Trophoblast cell (in vitro differentiated cells and primary cell): ENCODE results near the gene SLC4A8. TPM values are rescaled to one million over a fixed set of nuclear protein-coding genes. Genes with fewer than 3 reads are reported as not detected.

Experiments
- DNase-seq, 2 donors: peaks; one replicate each; pipeline ENCODE4 v3.0.0-alpha.2; 2016
- H2AFZ ChIP-seq: 2 replicates; pipeline ENCODE4 v1.6.1; 2013; ENCODE audit warnings: low read length, moderate library complexity, mild to moderate bottlenecking; ENCODE audit not compliant: insufficient read depth, poor library complexity
- H2AK5ac ChIP-seq: 2 replicates; pipeline ENCODE4 v1.6.1; 2013; ENCODE audit warnings: mild to moderate bottlenecking, low read length
- H2BK120ac ChIP-seq: 2 replicates; pipeline ENCODE4 v1.6.1; 2013; ENCODE audit warnings: low read length, mild to moderate bottlenecking, moderate library complexity; ENCODE audit not compliant: insufficient read depth, poor library complexity
- H2BK12ac ChIP-seq: 2 replicates; pipeline ENCODE4 v1.6.1; 2013; ENCODE audit warnings: mild to moderate bottlenecking, low read length, moderate library complexity
- H2BK5ac ChIP-seq: 2 replicates; pipeline ENCODE4 v1.6.1; 2013; ENCODE audit warnings: low read length, low read depth, moderate library complexity, mild to moderate bottlenecking; ENCODE audit not compliant: poor library complexity
- H3K14ac ChIP-seq: 2 replicates; pipeline ENCODE4 v1.6.1; 2013; ENCODE audit warnings: mild to moderate bottlenecking, low read length
- H3K18ac ChIP-seq: 2 replicates; pipeline ENCODE4 v1.6.1; 2013; ENCODE audit warnings: mild to moderate bottlenecking, low read length
- H3K23ac ChIP-seq: 2 replicates; pipeline ENCODE4 v1.6.1; 2013; ENCODE audit warnings: low read length
- H3K27ac ChIP-seq: 2 replicates; pipeline ENCODE4 v1.5.1; 2013; ENCODE audit warnings: low read depth, mild to moderate bottlenecking, inconsistent platforms, low read length, moderate library complexity
- H3K27me3 ChIP-seq: 2 replicates; pipeline ENCODE4 v1.6.1; 2013; ENCODE audit warnings: inconsistent platforms, mild to moderate bottlenecking, low read length, moderate library complexity; ENCODE audit not compliant: insufficient read depth
- H3K36me3 ChIP-seq, 2 experiments: 1 replicate in 1 of 2; 2 replicates in 1 of 2; pipeline ENCODE4 v1.6.1; 2013; ENCODE audit warnings: low read length in 2 of 2, mild to moderate bottlenecking in 2 of 2, moderate library complexity in 1 of 2; ENCODE audit not compliant: insufficient read depth in 2 of 2, control insufficient read depth in 1 of 2
- H3K4ac ChIP-seq: 2 replicates; pipeline ENCODE4 v1.6.1; 2013; ENCODE audit warnings: low read depth, mild to moderate bottlenecking, low read length, moderate library complexity
- H3K4me1 ChIP-seq, 2 experiments: 1 replicate in 1 of 2; 2 replicates in 1 of 2; pipeline ENCODE4 v1.6.1; 2013; ENCODE audit warnings: low read length in 2 of 2, mild to moderate bottlenecking in 2 of 2, moderate library complexity in 1 of 2; ENCODE audit not compliant: insufficient read depth in 2 of 2, control insufficient read depth in 1 of 2
- H3K4me2 ChIP-seq: 2 replicates; pipeline ENCODE4 v1.6.1; 2013; ENCODE audit warnings: inconsistent platforms, mild to moderate bottlenecking, low read length, moderate library complexity
- H3K4me3 ChIP-seq: 2 replicates; pipeline ENCODE4 v1.5.1; 2013; ENCODE audit warnings: mild to moderate bottlenecking, low read depth, low read length, inconsistent platforms
- H3K79me1 ChIP-seq: one replicate; pipeline ENCODE4 v1.6.1; 2013; ENCODE audit warnings: low read length
- H3K79me2 ChIP-seq: 2 replicates; pipeline ENCODE4 v1.6.1; 2013; ENCODE audit warnings: low read length, mild to moderate bottlenecking; ENCODE audit not compliant: control insufficient read depth, insufficient read depth, poor library complexity
- H3K9ac ChIP-seq: 2 replicates; pipeline ENCODE4 v1.6.1; 2013; ENCODE audit warnings: mild to moderate bottlenecking, low read length
- H3K9me3 ChIP-seq: 2 replicates; pipeline ENCODE4 v1.6.1; 2013; ENCODE audit warnings: low read depth, mild to moderate bottlenecking, control low read depth, inconsistent platforms, low read length; ENCODE audit not compliant: insufficient read depth
- H4K12ac ChIP-seq: 2 replicates; pipeline ENCODE4 v1.6.1; 2013; ENCODE audit warnings: low read depth, mild to moderate bottlenecking, low read length, moderate library complexity
- H4K8ac ChIP-seq: 2 replicates; pipeline ENCODE4 v1.6.1; 2013; ENCODE audit warnings: low read depth, mild to moderate bottlenecking, low read length, moderate library complexity
- H4K91ac ChIP-seq: one replicate; pipeline ENCODE4 v1.6.1; 2013; ENCODE audit warnings: low read depth, mild to moderate bottlenecking, low read length, moderate library complexity
- WGBS: extraction: QIAGEN DNeasy Blood & Tissue Kit; methylation state at CpG from one replicate; pipeline ENCODE4 v1.1.7; 2013; ENCODE audit warnings: missing lambda C conversion rate; ENCODE audit not compliant: insufficient read length, insufficient coverage; ENCODE audit errors: extremely low coverage; 5-methylcytosine and 5-hydroxymethylcytosine counted together
- polyA plus RNA-seq: library from polyadenylated mRNA; stranded (reverse); fragments of 200-250 nt; gene quantifications from 2 replicates; pipeline ENCODE4 v1.2.3, GENCODE V29; 2013

The SLC4A8 gene
- polyA plus RNA-seq = 46.9 and 48.0 TPM in 2 replicates

DNA sequence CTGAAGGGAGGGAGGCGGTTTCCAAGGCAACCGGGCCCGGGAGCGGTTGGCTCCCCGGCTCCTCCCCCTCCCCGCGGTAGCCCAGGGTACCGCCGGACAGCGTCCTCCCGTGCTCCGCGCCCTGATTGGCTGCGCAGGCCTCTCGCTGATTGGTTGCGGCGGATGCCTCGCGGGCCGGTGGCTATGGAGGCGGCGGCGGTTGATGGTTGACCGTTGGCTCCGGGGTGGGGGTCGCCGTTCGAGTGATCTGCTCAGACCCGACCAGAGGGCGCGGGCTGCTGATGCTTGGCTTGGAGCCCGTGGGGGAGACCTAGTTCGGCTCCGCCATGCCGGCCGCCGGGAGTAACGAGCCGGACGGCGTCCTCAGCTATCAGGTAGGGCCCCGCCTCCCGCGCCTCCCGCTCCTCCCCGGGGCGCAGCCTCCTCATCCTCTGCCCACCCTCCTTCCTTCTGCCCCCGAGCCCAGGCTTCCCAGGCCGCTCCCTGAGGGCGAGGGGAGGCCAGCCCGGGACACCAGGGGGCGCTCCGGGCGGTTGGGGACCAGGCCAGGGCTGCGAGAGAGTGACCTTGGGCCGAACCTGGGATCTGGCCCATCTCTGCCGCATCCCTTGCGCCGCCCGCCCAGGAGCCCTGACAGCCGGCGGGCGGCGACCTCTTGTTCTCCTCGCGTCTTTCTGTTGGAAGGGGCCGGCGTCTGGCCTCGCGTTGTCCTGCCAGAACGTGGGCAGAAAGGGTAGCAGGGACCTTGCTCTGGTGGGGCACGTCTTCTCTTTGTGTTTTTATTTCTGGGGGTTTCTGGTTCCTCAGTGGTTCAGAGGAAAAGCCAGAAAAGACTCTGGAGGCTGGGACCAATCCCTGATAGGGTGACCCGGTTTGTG lies at the start of gene SLC4A8:
Gene SLC4A8 (plus strand): TSS at position 170 of the 878 bp plus-strand sequence. CDS start 157 bp downstream, at position 327.
- no peaks in the 10 kb centered on the region for H3K9me3 ChIP-seq
- no peak within 1 kb of the TSS for H3K14ac ChIP-seq
- H2BK12ac ChIP-seq = no peak within 1 kb of the TSS
- H3K18ac ChIP-seq = peak within 1 kb of the TSS; percentile 29
- H3K79me1 ChIP-seq = peaks cover 2% of the 10 kb centered on the region
- no peak within 1 kb of the TSS for H3K9ac ChIP-seq
- H2BK5ac ChIP-seq = no peak within 1 kb of the TSS
- H4K8ac ChIP-seq = peak within 1 kb of the TSS; percentile 39
- H2AFZ ChIP-seq = peak within 1 kb of the TSS; percentile 18
- no CpG with 5 or more reads among the region's 73 CpGs for WGBS
- H4K91ac ChIP-seq = no peak within 1 kb of the TSS
- H3K36me3 ChIP-seq = peaks cover 13 to 39% of the 10 kb centered on the region in 2 experiments
- H3K4me2 ChIP-seq = peak within 1 kb of the TSS; percentile 62
- peak within 1 kb of the TSS; percentile 68 for H3K4me3 ChIP-seq
- no peak within 1 kb of the TSS for H3K23ac ChIP-seq
- DNase-seq = peak; percentile 65 to 81
- peak within 1 kb of the TSS; percentile 76 for H3K4ac ChIP-seq
- H3K27ac ChIP-seq = no peak within 1 kb of the TSS
- no peaks in the 10 kb centered on the region for H3K27me3 ChIP-seq
- no peak within 1 kb of the TSS for H4K12ac ChIP-seq
- H3K4me1 ChIP-seq = peaks cover 9 to 16% of the 10 kb centered on the region in 2 experiments
- no peak within 1 kb of the TSS for H2AK5ac ChIP-seq
- H2BK120ac ChIP-seq = no peak within 1 kb of the TSS
- peaks cover 6% of the 10 kb centered on the region for H3K79me2 ChIP-seq

DNA sequence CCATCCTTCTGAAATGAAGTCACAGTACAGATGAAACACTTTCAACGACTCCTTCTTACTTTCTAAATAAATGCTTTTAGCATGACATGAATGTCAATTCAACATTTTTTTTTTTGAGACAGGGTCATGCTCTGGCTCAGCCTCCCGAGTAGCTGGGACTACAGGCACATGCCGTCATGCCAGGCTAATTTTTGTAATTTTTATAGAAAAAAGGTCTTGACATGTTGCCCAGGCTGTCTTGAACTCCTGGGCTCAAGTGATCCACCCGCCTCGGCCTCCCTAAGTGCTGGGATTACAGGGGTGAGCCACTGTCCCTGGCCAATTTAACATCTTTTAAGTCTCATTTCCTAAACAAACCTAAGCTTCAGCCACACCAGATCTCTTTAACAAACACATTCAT lies 49.8 kb upstream of the SLC4A8 start:
- Histone ChIP-seq H4K8ac (no peak overlapping the region), H3K4me2 (no peak overlapping the region), H3K79me1 (peaks cover 37% of the 10 kb centered on the region), H3K9ac (no peak overlapping the region), H3K23ac (no peak overlapping the region), H2BK12ac (no peak overlapping the region), H3K9me3 (no peaks in the 10 kb centered on the region), H3K36me3 (peaks cover 45 to 64% of the 10 kb centered on the region in 2 experiments), H2BK5ac (no peak overlapping the region), H2BK120ac (no peak overlapping the region), H4K12ac (no peak overlapping the region), H3K4me3 (no peak overlapping the region), H3K4ac (no peak overlapping the region), H3K18ac (no peak overlapping the region), H3K79me2 (peaks cover 3% of the 10 kb centered on the region), H2AK5ac (no peak overlapping the region), H2AFZ (no peak overlapping the region), H4K91ac (no peak overlapping the region), H3K27me3 (no peaks in the 10 kb centered on the region), H3K14ac (no peak overlapping the region), H3K4me1 (peaks cover 14 to 16% of the 10 kb centered on the region in 2 experiments), H3K27ac (no peak overlapping the region)
- WGBS = no CpG with 5 or more reads among the region's 5 CpGs
- DNase-seq = no peak

DNA sequence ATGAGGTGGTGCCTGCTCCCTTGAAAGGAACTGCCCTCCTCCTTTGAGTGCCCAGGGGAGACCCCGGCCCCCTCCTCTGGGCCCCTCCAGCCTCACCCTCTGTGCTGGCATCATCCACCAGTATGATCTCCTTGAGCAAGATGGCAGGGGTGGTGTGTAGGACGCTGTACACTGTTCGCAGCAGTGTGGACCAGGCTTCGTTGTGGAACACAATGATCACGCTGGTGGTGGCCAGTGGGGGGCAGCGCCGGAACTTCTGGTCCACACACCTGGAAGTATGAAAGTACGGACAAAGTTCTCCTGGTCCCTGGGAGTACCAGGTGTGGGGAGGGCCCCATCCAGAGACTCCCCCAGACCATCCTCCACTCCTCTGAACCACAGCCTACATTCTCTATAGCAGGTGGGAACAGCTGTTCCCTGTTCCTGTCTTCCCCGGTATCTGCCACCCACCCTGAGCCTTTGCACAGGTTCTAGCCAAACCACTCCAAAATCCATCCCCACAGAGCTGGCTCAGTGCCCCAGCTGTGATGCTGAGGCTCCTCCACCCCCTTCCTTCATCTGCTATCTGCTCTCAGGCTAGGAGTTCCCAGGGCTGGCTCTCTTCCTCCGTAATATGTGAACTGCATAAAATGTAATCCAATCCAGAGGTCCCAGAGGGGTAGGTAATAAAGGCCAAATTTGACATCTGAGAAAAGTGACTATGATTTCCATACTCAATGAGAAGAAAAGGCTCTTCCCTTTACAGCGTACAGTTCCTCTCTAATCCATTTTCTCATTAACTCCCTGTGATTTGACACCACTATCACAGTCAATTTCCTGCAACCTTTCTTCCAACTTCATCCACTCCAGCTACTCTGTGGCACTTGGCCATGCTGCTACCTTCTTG lies 47.3 kb upstream of the SLC4A8 start:
- Histone ChIP-seq H3K79me2 (peaks cover 2% of the 10 kb centered on the region), H2BK120ac (peak overlapping the region; percentile 28), H3K9me3 (peaks cover 1% of the 10 kb centered on the region), H3K36me3 (peaks cover 54 to 77% of the 10 kb centered on the region in 2 experiments), H4K12ac (no peak overlapping the region), H2AK5ac (peak overlapping the region; percentile 11), H3K79me1 (peaks cover 22% of the 10 kb centered on the region), H3K4ac (no peak overlapping the region), H3K27ac (no peak overlapping the region), H3K23ac (no peak overlapping the region), H2AFZ (no peak overlapping the region), H3K18ac (no peak overlapping the region), H2BK5ac (no peak overlapping the region), H3K9ac (peak overlapping the region; percentile 11), H3K14ac (no peak overlapping the region), H4K91ac (no peak overlapping the region), H3K27me3 (no peaks in the 10 kb centered on the region), H4K8ac (no peak overlapping the region), H3K4me2 (no peak overlapping the region), H3K4me3 (no peak overlapping the region), H2BK12ac (peak overlapping the region; percentile 6), H3K4me1 (peaks cover 4 to 7% of the 10 kb centered on the region in 2 experiments)
- DNase-seq = no peak
- WGBS = no CpG with 5 or more reads among the region's 11 CpGs

DNA sequence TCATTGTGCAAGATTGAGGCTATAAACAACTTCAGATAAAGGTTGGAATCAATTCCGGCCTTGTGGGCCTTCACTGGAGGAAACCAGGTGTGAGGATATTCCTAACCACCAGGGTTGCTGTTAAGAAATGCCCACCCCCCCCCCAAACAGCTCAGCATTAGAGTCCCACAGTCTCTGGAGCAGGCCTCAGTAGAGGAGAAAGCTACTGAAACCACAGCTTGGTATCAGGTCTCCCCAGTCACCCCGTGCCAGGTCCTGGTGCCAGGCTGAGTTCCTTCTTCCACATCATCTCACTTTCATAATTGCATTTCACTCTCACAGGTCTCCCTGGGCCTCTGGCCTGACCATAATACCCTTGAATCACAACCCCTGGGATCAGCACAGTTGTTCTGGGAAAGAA lies 45.9 kb upstream of the SLC4A8 start:
- Histone ChIP-seq H3K23ac (no peak overlapping the region), H4K8ac (no peak overlapping the region), H3K79me1 (peaks cover 19% of the 10 kb centered on the region), H3K9ac (no peak overlapping the region), H2BK120ac (no peak overlapping the region), H3K4ac (no peak overlapping the region), H3K9me3 (peaks cover 1% of the 10 kb centered on the region), H3K4me2 (no peak overlapping the region), H3K4me3 (no peak overlapping the region), H3K79me2 (no peaks in the 10 kb centered on the region), H3K14ac (no peak overlapping the region), H3K4me1 (peaks cover 7% of the 10 kb centered on the region in 2 experiments), H4K91ac (no peak overlapping the region), H2AFZ (no peak overlapping the region), H3K18ac (no peak overlapping the region), H2BK12ac (no peak overlapping the region), H3K36me3 (peaks cover 59 to 74% of the 10 kb centered on the region in 2 experiments), H4K12ac (no peak overlapping the region), H2BK5ac (no peak overlapping the region), H2AK5ac (no peak overlapping the region), H3K27ac (no peak overlapping the region), H3K27me3 (no peaks in the 10 kb centered on the region)
- no peak for DNase-seq
- WGBS = no CpG with 5 or more reads among the region's 2 CpGs
